Measurements from ENCODE around the gene PERM1.
"Not testable (repeated sequence)": the region's sequence is repeated elsewhere in the genome, so short reads cannot be mapped to it uniquely, and the experiment has no call there.

PERM1 gene

DNA sequence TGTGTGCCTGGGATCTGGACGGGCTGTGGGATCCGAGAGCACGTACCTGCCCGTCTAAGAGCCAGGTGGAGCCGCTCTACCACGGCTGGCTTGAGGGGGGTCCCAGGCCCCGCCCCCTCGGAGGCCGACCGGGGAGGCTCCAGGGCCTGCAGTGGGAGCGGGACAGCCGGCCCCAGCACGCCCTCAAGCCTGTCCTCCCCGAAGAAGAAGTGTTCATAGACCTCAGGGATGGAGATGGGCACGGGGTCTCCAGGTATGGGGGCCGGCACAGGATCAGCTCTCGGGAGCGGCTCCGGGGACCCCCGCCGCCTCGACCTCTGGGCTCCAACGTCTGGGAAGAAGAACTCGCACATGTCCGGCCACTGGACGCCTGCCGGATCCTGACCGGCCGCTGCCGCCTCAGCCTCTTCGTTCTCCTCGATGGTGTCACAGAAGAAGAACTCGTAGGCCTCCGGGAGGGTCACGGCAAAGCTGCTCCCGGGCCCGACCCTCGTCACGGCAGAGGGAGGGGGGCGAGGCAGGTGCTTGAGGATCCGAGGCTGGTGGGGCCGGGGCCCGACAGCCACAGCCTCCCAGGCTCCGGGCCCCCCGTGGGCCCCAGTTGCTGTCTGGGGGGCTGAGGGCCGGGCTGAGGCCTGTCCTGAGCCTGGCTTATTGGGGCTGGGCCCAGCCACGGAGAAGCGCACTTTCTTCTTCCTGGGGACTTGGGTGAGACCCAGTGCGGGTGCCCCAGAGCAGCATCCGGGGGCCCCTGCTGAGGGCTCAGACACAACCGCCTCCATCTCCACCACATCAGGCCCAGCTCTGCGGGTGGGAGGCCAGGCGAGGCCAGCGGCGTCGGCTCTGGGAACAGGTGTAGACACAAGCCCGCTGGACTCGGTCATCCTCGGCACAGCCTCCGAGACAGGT, 2.8 kb downstream of the PERM1 start:
- DNase-seq (ENCODE audit: low read depth, low spot score): no peak

DNA sequence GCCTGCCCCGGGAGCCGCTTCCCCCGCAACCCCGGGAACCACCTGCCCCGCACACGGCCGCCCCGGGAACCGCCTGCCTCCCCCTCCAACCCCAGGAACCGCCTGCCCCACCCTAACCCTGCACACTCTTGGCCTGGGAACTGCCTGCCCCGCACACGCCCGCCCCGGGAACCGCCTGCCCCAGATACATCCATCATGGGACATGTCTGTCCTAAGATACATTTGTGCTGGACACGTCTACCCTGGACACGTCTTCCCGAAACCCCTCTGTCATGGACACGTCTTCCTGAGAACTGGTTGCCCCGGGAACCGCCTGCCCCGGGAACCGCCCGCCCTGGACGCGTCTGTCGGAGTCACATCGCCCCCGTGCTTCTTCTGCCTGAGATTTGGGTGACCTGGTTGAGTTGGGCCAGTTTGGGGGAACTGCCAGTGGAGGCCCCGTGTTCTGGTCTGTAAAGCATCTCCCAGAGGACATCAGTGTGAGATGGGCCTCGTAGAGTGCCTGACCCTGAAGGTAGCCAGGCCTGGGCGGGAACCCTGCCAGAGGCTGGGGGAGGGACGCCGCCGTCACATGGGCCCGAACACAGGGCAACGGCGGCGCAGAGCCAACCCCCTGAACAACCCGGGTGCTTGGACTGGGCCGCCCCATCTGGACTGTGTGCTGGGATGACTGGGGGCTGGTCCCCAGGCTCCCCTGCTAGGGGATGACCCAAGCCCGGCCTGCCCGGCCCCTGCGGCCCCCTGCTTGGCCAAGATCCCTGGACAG, 3.6 kb downstream of the PERM1 start:
- no peak for DNase-seq (ENCODE audit: low read depth, low spot score)

DNA sequence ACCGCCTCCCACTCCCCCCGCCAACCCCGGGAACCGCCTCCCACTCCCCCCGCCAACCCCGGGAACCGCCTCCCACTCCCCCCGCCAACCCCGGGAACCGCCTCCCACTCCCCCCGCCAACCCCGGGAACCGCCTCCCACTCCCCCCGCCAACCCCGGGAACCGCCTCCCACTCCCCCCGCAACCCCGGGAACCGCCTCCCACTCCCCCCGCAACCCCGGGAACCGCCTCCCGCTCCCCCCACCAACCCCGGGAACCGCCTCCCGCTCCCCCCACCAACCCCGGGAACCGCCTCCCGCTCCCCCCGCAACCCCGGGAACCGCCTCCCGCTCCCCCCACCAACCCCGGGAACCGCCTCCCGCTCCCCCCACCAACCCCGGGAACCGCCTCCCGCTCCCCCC, 5.1 kb downstream of the PERM1 start:
- not testable (repeated sequence) for DNase-seq (ENCODE audit: low read depth, low spot score)

DNA sequence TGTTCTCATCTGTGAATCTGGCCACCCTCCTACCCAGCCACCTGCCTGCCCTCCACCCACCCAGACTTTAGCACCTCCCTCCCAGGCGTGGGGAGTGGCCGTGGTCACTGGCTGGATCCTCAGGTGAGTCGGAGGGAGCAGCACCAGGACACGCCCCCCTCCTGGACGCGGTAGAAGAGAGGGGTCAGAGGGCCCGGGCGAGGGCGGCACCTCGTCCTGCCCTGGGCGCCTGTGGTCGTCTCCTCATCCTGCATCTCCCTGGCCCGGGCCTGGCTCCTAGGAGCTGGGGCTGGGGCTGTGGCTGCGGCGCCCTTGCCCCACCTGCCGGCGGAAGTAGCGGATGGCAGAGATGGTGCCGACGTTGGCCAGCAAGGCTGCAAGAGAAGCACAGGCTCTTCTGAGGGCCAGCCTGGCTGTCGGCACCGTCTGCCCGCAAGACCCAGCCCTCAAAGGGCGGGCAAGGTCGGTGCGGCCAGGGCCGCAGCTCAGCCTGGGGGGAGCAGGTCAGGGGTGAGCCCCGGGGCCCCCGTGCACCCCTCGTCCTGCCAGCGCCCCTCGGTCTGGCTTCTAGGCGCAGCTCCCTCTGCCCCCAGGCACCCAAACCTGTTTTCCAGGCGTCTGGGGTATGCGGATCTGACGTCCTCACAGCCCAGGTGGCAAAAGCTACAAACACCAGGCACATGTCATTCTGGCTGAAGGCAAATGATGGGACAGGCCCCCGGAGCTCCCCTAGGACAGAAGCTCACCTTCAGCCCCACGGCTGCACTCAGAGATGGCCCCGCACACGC, 5.8 kb downstream of the PERM1 start:
- DNase-seq (ENCODE audit: low read depth, low spot score): no peak

DNA sequence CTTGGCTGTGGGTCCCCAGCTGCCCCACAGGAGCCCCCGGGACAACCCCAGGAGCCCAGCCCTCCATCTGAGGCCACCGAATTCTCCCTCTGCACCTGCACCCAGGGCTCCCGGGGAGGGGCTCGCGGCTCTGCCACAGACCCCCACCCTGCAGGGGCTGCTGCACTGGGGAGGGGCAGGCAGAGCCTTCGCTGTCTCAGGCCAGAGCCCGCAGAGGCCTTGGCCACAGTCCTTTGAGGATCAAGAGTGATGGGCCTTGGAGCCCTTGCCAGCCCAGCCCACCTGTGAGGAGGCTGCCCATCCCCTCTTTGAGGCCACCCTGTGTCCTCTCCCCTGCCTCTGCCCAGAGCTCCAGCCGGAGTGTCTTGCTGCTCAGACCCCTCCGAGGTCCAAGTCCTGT, 6.5 kb downstream of the PERM1 start:
- DNase-seq (ENCODE audit: low read depth, low spot score): no peak

DNA sequence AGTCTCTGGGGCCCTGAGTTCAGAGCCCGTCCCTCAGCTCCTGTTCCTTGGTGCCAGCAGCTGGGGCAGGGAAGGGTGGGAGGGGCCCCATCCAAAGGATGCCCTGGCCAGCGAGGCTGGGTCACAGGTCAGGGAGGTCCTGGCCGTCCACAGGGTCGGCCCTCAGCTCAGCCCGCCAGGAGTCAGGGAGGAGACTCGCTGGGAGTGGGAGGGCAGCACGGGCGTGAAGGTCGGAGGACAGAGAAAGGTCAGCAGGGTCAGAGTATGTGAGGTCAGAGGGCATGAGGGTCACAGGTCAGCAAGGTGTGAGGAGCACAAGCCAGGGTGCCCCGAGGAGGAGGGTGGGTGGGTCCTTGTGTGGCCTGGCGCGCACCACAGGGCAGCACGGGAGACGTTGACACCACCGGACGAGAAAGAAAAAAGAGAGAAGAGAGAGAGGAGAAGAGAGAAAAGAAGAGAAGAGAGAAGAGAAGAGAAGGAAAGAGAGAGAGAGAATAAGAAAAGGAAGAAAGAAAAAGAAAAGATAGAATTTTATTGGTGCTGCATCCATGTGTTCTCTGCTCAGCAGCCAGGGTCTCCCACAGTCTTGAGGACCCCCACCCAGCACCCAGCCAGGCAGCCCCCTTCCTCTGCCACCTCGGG, 7.1 kb downstream of the PERM1 start:
- no peak for DNase-seq (ENCODE audit: low read depth, low spot score)

DNA sequence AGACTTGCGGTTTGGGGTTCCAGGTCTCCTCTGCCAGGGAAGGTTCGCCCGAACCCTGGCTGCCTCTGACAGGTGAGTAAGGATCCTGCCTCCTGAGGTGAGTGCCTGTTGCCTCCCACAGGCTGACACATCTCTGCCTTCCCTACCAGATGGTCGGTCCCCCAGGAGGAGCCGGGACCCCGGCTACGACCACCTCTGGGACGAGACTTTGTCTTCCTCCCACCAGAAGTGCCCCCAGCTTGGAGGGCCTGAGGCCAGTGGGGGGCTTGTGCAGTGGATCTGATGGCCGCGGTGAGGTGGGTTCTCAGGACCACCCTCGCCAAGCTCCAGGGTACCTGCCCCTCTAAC, 7.6 kb downstream of the PERM1 start:
- no peak for DNase-seq (ENCODE audit: low read depth, low spot score)

DNA sequence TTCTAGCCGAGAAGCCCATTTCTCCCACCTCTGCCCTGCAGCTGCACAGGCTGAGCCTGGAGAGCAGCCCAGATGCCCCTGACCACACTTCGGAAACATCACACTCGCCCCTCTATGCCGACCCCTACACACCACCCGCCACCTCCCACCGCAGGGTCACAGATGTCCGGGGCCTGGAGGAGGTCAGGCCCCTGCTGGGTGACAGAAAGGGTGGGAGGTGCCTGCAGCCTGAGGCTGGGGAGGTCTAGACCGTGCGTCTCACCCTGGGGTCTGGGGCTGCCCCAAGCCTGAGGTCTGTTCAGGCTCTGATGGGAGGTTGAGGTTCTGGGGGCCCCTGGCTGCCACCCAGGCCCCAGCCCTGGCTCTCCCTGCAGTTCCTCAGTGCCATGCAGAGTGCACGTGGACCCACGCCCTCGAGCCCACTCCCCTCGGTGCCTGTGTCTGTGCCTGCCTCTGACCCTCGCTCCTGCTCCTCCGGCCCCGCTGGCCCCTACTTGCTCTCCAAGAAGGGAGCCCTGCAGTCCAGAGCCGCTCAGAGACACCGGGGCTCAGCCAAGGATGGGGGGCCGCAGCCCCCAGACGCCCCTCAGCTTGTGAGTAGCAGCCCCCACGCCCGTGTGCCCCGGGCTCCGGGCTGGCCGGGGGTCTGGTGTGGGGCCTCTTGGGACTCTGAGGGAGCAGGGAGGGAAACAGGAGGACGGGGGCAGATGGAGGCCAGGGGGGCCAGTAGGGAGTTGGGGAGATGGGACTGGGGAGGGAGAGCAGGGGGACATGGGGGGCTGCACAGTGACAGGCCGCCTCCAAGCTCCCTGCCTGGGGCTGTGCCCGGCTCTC, 8.2 kb downstream of the PERM1 start:
- DNase-seq (ENCODE audit: low read depth, low spot score): no peak

DNA sequence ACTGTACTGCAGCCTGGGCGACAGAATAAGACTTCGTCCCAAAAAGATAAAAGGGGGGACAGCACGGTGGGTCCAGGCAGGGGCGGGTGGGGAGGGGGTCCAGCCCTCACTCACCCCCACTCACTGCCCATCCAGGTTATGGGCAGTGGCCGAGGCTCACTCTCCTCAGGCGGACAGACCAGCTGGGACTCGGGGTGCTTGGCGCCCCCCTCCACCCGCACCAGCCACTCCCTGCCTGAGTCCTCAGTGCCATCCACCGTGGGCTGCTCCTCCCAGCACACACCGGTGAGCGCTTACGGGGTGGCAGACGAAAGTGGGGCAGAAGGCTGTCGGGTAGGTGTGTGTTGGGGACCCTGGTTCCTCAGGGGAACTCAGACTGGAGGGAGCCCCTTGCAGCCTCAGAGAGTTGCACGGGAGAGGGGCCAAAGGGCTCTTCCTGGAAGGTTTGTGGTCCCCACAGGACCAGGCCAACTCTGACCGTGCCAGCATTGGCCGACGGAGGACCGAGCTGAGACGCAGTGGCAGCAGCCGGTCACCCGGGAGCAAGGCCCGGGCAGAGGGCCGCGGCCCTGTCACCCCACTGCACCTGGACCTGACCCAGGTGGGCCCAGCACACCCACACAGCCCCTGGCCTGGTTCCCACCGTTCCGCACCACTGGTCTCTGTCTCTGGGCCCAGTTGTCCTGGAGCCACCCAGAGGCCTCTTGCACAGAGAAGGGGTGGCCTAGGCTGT, 9.0 kb downstream of the PERM1 start:
- DNase-seq (ENCODE audit: low read depth, low spot score): no peak

DNA sequence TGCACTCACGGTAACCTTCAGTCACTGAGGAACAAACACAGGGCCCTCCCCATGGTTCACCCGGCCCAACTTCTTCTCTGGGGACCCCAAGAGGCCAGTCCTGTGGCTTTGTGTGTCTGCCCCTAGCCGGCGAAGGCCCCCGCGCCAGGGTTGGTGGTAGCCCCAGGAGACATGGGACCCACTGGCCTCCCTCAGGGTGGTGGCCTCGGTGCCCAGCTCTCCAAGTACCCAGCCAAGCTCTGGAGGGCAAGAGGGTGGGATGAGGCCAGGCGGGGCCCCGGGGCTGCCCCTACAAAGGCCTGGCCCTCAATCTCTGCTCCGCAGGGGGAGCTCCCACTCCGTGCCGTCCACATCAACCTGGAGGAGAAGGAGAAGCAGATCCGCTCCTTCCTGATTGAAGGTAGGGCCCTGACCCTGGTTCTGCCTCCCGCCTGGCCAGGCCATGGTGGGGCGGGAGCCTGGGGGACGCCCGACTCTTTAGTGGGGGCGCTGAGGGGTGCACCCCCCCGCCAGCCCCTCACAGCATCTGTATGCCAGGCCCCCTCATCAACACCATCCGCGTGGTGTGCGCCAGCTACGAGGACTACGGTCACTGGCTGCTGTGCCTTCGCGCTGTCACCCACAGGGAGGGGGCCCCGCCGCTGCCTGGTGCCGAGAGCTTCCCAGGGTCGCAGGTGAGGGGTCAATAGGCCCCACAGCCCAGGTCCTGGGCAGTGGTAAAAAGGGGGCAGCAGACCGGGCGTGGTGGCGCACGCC, 10.0 kb downstream of the PERM1 start:
- no peak for DNase-seq (ENCODE audit: low read depth, low spot score)

DNA sequence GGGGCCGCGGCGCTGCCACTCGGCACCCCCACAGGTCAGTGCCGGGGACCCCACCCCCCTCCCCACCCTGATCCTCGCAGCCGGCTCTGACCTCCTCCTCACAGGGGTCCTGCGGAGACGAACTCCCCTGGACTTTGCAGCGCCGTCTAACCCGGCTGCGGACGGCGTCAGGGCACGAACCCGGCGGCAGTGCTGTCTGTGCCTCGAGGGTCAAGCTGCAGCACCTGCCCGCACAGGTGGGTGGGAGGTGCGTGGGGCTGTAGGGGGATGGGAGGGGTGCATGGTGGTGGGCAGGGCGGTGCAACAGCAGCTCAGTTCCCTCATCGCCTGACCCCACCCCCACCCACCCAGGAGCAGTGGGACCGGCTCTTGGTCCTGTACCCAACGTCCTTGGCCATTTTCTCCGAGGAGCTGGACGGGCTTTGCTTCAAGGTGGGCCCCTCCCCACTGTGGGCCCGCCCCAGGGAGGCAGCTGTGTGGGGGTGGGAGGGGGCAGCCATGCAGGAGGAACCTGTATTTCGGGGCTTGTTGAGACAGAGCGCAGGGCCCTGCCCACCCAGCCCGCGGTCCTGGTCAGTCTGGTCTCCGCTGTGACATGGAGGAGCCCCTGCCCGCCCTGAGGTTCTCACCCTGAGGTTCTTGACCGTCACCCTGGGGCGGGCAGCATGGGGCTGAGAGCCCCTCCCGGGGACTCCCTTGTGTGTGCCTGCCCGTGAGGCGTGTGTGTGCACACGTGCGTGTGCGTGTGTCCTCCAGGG, 10.7 kb downstream of the PERM1 start:
- no peak for DNase-seq (ENCODE audit: low read depth, low spot score)

DNA sequence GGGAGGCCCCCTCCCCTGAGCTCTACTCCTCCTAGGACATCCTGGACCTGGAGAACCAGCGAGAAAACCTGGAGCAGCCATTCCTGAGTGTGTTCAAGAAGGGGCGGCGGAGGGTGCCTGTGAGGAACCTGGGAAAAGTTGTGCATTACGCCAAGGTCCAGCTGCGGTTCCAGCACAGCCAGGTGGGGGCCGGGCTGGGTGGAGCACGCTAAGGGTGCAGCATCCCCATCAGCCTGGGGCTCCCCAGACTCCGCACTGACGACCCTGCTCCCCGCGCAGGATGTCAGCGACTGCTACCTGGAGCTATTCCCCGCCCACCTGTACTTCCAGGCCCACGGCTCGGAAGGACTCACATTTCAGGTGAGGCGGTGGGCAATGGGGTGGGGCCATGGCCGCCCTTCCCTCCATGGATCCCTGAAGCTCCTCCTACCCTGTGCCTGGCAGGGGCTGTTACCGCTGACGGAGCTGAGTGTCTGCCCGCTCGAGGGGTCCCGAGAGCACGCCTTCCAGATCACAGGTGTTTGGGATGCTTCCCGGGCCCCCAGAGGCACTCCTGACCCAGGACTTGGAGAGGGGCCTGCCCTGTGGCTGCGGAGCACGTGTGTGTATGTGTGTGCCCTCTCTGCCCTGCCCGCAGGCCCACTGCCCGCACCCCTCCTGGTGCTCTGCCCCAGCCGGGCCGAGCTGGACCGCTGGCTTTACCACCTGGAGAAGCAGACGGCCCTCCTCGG, 11.5 kb downstream of the PERM1 start:
- DNase-seq (ENCODE audit: low read depth, low spot score): no peak

DNA sequence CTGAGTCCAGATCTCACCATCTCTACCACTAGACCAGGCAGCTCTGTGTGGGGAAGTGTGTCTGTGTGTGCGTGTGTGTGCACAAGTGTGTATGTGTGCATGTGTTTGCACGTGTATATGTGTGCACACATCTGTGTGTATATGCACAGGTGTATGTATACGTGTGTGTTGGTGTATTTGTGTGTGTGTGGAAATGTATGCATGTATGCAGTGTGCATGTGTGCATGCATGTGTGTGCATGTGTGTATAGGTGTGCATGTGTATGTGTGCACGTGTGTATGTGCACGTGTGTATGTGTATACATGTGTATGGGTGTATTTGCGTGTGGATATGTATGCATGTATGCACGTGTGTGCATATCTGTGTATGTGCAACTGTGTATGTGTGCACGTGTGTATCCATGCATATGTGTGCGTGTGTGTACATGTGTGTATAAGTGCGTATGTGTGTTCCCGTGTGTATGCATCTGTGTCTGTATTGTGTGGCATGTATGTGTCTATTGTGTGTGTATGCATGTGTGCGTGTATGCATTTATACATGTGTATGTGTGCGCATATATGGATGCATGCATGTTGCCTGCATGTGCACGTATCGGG, 12.5 kb downstream of the PERM1 start:
- no peak for DNase-seq (ENCODE audit: low read depth, low spot score)

DNA sequence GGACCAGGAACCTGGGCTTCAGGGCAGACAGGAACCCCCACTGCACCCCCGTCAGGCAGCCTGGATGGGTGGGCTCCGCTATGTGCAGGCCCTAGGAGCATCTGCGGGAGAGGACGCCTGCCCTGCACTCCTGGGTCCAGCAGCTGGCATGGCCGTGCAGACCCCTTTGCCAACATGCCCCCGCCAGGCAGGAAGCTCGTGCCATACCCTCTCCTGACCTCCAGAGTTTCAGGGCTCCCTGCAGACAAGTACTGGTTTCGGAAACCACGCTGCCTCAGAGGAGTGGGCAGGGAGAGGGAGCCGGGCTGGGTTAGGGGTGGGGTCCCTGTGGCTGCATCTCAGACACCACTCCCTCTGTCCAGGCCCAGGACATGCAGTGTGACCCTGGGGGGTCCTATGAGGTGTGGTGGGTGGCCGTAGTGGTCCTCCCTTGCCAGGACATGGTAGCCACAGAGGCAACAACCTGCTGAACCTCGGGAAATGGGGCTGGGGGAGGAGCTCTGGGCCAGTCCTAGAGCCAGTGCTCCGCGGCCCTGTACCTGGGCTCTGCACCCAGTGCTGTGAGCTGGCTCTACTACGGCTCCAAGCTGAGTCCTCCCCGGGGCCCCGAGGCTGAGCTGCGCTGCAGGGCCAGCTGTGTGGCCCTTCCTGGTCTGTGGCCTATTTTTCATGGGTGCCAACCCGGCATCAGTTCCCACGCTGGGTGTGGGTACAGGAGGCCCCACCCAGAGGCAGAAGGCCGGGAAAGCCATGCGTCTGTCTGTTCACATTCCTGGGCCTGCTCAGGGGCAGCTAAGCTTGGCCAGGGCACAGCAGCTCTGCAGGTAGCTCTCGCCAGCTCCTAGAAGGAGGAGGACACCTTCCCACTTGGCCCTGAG, 14.2 kb downstream of the PERM1 start:
- no peak for DNase-seq (ENCODE audit: low read depth, low spot score)

DNA sequence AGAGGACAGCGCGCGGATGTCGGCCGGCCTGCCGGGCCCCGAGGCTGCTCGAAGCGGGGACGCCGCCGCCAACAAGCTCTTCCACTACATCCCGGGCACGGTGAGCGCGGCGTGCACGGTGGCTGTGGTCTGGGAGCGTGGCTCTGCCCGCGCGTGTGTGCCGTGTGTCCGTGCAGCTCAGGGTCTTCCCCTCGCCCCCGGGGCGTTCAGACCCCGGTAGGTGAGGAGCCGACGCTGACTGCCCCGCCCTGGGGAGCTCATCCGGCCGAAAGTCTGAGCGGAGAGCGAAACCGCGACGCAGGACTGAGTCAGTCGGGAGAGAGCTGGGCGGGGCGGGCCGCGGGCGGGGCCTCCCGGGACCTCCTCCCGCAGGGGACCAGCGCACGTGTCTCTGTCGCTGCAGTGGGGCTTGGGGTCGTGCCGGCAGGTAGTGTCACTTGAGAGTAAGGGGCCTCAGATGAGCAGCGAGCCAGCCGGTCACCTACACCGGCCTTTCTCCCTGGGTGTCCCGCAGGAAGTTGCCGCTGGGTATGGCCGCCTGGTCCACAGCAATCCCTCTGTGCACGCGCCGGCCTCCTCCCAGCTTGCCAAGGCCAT, 15.1 kb downstream of the PERM1 start:
- DNase-seq (ENCODE audit: low read depth, low spot score): no peak

DNA sequence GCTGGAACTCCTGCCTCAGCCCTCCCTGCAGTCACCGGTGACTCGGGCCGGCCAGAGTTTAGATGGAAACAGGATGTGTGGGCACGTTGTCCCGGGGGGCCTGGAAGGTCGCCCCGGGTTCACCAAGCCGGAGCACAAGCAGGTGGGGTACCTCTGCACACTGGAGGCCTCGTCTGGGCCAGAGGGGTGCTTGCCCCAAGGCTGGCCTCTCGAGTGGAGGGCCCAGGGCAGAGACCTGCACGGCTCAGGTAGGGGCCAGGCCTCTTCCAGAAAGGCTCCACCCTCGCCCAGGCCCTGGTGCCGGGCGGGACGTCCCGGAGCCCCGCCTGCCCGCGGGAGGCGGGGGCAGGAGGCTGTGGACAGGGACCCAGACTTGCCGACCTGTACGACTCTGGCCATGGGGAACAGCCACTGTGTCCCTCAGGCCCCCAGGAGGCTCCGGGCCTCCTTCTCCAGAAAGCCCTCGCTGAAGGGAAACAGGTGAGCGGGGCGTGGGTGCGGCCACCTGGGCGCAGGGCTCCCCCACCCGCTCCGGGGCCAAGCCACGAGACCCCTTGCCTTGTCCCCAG, 15.7 kb downstream of the PERM1 start, which contains the start of gene PLEKHN1:
Gene PLEKHN1 (plus strand): TSS at position 348 of the 569 bp plus-strand sequence. CDS start 50 bp downstream, at position 398.
- no peak for DNase-seq (ENCODE audit: low read depth, low spot score)
